Central memory CD8-positive, alpha-beta T cell (primary cell): ENCODE measurements around the gene LPP.
A peak's percentile ranks its signal among the peaks of the same experiment; 100 is the strongest.

Experiments used
- ATAC-seq: fragments of 150-1000 bp; cut with Tn5 transposase; replicated peaks from 2 replicates; pipeline ENCODE4 v1.10.0; 2022; ENCODE audit warnings: mild to moderate bottlenecking, moderate FRiP score, moderate number of reproducible peaks; ENCODE audit not compliant: poor library complexity, severe bottlenecking; ENCODE audit errors: extremely low read depth
- DNase-seq, 2 donors: peaks; one replicate each; pipeline ENCODE4 v3.0.0; 2021; ENCODE audit warnings: low spot score in 2 of 2
- H3K27ac Mint-ChIP-seq: one replicate; pipeline ENCODE4 v1.8.0; 2022; ENCODE audit warnings: low read depth, mild to moderate bottlenecking, moderate library complexity, mixed read lengths
- H3K27me3 Mint-ChIP-seq: one replicate; pipeline ENCODE4 v1.8.0; 2022; ENCODE audit warnings: mixed read lengths
- H3K36me3 Mint-ChIP-seq: one replicate; pipeline ENCODE4 v1.8.0; 2022; ENCODE audit warnings: mild to moderate bottlenecking, moderate library complexity, mixed read lengths; ENCODE audit not compliant: insufficient read depth
- H3K4me1 Mint-ChIP-seq: one replicate; pipeline ENCODE4 v1.8.0; 2022; ENCODE audit warnings: mixed read lengths
- H3K4me3 Mint-ChIP-seq: one replicate; pipeline ENCODE4 v1.8.0; 2022; ENCODE audit warnings: mild to moderate bottlenecking, moderate library complexity, mixed read lengths
- H3K9me3 Mint-ChIP-seq: one replicate; pipeline ENCODE4 v1.8.0; 2022; ENCODE audit warnings: mixed read lengths

LPP gene

GRCh38 chr3:188401244-188401993 lies 247.5 kb downstream of the LPP start:
- Mint-ChIP-seq H3K27me3 (no peaks in the 10 kb centered on the region), H3K4me3 (no peak overlapping the region), H3K4me1 (peaks cover 86% of the 10 kb centered on the region), H3K27ac (peak overlapping the region; percentile 85), H3K36me3 (peaks cover 3% of the 10 kb centered on the region), H3K9me3 (peaks cover 5% of the 10 kb centered on the region)
- ATAC-seq = no peak
- DNase-seq = no peak

- Mint-ChIP-seq H3K36me3 (peaks cover 3% of the 10 kb centered on the region), H3K27ac (peak overlapping the region; percentile 63), H3K4me3 (no peak overlapping the region), H3K27me3 (no peaks in the 10 kb centered on the region), H3K4me1 (peaks cover 79% of the 10 kb centered on the region), H3K9me3 (peaks cover 5% of the 10 kb centered on the region)
- no peak for ATAC-seq
- no peak for DNase-seq
These were observed 248.3 kb downstream of the LPP start for GRCh38 chr3:188402229-188402628.

DNA sequence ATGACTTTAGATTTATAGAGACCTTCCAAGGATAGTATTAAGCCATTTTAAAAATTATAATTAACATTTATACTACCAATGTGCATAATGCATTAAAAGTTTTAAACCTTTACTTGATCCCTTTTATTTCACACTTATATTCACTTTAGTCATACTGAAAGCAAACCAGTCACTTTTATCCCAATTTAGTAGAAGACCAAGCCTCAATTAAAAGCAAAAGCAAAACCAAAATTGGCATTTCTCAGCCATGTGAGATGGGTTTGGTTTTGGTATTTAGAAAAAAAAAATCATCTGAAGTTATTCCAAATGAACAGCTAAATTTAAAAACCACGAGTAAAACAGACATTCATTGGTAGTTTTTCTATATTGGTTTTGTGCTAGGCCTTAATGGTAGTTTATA lies 249.4 kb downstream of the LPP start:
- Mint-ChIP-seq H3K4me1 (peaks cover 68% of the 10 kb centered on the region), H3K27me3 (no peaks in the 10 kb centered on the region), H3K36me3 (peaks cover 3% of the 10 kb centered on the region), H3K4me3 (no peak overlapping the region), H3K27ac (no peak overlapping the region), H3K9me3 (peaks cover 5% of the 10 kb centered on the region)
- no peak for DNase-seq
- no peak for ATAC-seq

- H3K36me3 Mint-ChIP-seq = peaks cover 3% of the 10 kb centered on the region
- ATAC-seq = no peak
- H3K9me3 Mint-ChIP-seq = peaks cover 5% of the 10 kb centered on the region
- H3K27ac Mint-ChIP-seq = no peak overlapping the region
- no peak overlapping the region for H3K4me3 Mint-ChIP-seq
- DNase-seq = no peak
- H3K27me3 Mint-ChIP-seq = no peaks in the 10 kb centered on the region
- H3K4me1 Mint-ChIP-seq = peaks cover 60% of the 10 kb centered on the region
These were observed 250.2 kb downstream of the LPP start for GRCh38 chr3:188404124-188404523.

DNA sequence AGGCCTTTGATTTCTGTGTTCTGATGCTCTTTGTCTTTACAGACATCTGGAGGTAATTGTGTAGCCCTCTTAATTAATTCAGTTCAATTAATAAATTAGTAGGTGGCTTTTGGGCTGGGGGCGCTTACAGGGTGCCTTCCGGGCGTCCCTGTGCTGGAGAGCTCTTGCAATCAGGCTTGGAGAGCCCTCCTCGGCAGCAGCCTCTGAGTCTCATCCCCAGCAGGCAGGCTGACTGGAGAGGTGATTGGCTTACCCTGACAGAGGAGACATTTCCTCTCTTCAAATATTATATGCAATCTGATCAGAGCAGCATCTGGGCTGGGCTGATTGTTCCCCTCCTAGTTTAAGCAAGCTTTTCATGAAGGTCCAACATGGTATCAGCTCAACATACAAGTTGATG lies 250.7 kb downstream of the LPP start:
- Mint-ChIP-seq H3K4me1 (peaks cover 56% of the 10 kb centered on the region), H3K27ac (no peak overlapping the region), H3K27me3 (no peaks in the 10 kb centered on the region), H3K4me3 (no peak overlapping the region), H3K9me3 (peaks cover 5% of the 10 kb centered on the region), H3K36me3 (peaks cover 3% of the 10 kb centered on the region)
- ATAC-seq (no peak), DNase-seq (no peak)

DNA sequence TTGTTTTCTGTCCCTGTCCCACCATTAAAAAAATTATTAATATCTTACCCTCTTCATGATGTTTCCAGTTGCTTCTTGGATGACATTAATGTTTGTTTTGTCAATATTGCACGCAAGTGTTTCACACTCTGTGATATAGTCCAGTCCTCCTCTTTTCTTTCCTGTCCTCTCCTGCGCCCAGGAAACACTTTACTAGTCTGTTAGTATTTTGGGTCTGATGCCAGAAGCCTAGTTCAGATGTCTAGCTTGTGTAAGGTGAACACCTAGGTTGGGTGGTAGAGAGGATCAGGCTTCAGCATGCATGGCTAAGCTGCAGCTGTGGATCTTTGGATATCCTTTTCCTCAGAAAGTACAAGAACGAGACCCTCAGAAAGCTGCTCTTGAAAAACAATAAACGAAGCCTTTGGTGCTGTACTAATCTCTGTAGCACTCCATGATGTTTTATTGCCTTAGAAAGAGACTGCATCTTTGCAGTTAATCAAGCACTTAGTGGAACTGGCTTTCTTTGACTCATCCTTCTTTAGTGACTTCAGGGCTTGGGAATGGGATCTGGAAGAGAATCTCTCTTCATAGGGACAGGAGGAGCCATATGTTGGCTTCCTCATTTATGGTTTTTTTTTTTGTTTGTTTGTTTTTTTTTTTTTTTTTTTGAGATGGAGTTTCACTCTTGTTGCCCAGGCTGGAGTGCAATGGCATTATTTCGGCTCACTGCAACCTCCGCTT lies 253.4 kb downstream of the LPP start:
- Mint-ChIP-seq H3K27me3 (no peaks in the 10 kb centered on the region), H3K9me3 (peaks cover 2% of the 10 kb centered on the region), H3K4me1 (peaks cover 38% of the 10 kb centered on the region), H3K27ac (no peak overlapping the region), H3K36me3 (peaks cover 4% of the 10 kb centered on the region), H3K4me3 (no peak overlapping the region)
- DNase-seq (no peak), ATAC-seq (no peak)

DNA sequence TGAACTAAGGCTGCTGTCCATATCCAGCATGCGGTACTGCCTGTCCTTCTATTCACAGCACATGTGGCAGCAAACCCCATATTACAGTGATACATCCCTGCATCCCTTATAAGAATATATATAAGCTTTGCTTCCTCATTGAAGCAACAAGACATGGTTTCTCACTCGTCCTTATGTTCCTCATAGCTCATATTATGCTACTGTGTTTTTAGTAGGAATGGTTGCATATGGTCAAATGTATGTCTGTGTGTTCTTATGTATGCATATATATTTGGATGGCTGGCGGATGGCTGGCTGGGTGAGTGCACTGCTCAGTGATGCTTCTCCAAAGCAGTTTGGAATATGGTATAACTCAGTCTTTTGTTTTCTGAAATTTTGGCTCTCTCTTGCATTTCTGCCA lies 254.9 kb downstream of the LPP start:
- no peak overlapping the region for H3K27ac Mint-ChIP-seq
- no peak overlapping the region for H3K4me3 Mint-ChIP-seq
- peaks cover 4% of the 10 kb centered on the region for H3K36me3 Mint-ChIP-seq
- no peaks in the 10 kb centered on the region for H3K9me3 Mint-ChIP-seq
- H3K27me3 Mint-ChIP-seq = no peaks in the 10 kb centered on the region
- ATAC-seq (no peak), DNase-seq (no peak)
- H3K4me1 Mint-ChIP-seq = peaks cover 23% of the 10 kb centered on the region

DNA sequence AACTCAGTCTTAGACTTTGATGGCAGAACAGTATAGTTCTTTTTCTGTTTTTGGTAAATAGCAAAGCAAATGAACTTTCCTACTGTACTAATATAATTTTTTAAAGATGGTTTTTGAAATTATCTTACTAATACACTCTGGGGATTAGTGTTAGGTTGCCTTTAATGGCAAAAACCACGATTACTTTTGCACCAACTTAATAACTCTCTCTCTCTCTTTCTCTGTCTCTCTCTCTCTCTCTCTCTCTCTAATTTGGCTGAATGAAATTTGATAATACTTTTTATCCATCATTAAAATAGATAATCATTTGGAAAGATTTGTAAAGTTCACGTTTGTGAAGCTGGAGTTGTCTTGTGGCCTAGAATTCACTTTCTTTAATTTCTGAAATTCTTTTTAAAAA lies 257.8 kb downstream of the LPP start:
- ATAC-seq (no peak), DNase-seq (no peak)
- Mint-ChIP-seq H3K4me1 (peaks cover 6% of the 10 kb centered on the region), H3K27ac (no peak overlapping the region), H3K4me3 (no peak overlapping the region), H3K27me3 (no peaks in the 10 kb centered on the region), H3K9me3 (no peaks in the 10 kb centered on the region), H3K36me3 (peaks cover 2% of the 10 kb centered on the region)

DNA sequence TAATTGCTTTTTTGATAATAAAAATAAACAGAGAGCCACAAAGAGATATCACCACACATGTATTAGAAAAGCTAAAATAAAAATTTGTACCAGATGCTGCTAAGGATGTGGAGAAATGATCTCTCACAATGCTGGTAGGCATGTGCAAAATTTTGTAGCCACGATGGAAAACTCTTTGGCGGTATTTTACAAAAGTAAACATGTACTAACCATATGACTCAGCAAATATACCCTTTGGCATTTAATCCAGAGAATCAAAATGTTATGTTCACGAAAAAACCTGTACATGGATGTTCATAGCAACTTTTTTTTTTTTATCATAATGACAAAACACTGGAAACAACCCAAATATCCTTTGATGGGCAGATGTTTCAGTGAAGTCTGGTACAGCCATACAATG lies 261.2 kb downstream of the LPP start:
- Mint-ChIP-seq H3K4me1 (peaks cover 11% of the 10 kb centered on the region), H3K27ac (no peak overlapping the region), H3K9me3 (no peaks in the 10 kb centered on the region), H3K27me3 (no peaks in the 10 kb centered on the region), H3K36me3 (peaks cover 2% of the 10 kb centered on the region), H3K4me3 (no peak overlapping the region)
- ATAC-seq = no peak
- no peak for DNase-seq

DNA sequence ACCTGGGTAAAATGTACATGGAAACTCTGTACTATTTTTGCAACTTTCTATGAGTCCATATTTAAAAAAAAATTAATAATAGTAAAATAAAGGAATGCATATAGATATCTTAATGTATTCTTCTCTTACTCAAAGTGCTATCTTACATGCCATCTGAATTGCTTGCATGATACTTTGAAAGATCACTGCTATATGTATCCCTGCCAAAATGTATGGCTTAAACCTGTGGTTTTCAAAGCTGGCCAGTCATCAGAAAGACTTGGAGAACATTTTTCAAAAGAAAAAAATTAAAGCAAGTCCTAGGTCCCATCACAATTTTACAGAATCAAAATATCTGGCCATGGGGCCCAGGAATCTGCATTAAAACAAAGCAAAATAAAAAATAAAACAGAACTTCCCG lies 262.1 kb downstream of the LPP start:
- DNase-seq = no peak
- Mint-ChIP-seq H3K27ac (no peak overlapping the region), H3K36me3 (peaks cover 2% of the 10 kb centered on the region), H3K4me1 (peaks cover 11% of the 10 kb centered on the region), H3K9me3 (no peaks in the 10 kb centered on the region), H3K27me3 (no peaks in the 10 kb centered on the region), H3K4me3 (no peak overlapping the region)
- no peak for ATAC-seq

DNA sequence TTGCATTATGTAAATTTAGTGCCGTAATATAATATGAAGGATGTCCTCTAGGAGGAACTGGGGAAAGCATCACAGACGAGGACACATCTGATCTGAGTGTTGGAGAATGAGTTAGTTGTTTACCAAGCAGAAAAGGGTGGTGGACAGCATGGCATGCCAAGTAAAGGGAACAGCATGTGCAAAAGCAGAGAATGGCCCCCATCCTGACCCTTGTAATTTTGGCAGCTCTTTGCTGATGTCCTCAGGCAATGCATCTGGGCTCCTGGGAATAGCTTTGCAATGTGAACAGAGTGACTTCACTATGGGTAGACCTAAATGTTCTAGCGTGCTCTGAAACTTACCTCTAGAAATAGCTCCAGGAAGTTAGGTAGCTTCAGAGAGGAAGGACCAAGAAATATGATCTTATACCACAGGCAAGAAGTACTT lies 263.3 kb downstream of the LPP start:
- Mint-ChIP-seq H3K36me3 (no peaks in the 10 kb centered on the region), H3K27me3 (no peaks in the 10 kb centered on the region), H3K9me3 (no peaks in the 10 kb centered on the region), H3K27ac (peak overlapping the region; percentile 13), H3K4me3 (no peak overlapping the region), H3K4me1 (peaks cover 17% of the 10 kb centered on the region)
- DNase-seq = no peak
- no peak for ATAC-seq

DNA sequence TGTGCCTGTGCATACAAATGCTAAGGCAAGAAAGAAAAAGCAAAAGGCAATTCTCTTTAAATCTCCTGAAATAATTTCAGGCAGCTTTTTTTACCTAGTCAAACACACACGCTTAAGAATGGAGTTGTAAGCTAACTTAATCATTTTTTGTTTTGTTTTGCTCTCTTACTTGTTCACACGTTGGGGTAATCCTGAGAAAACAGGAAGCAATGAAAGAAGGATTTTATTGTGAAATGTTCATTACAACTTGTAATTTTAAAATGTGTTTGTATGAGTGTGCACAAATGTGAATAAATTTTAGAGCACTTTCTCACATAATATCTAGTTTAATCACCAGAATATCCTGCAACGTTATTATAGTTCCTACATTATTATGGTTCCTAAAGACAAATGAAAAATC lies 263.8 kb downstream of the LPP start:
- Mint-ChIP-seq H3K27me3 (no peaks in the 10 kb centered on the region), H3K4me3 (no peak overlapping the region), H3K36me3 (no peaks in the 10 kb centered on the region), H3K4me1 (peaks cover 17% of the 10 kb centered on the region), H3K9me3 (no peaks in the 10 kb centered on the region), H3K27ac (peak overlapping the region; percentile 13)
- no peak for ATAC-seq
- no peak for DNase-seq

GRCh38 chr3:188421151-188421821 lies 267.3 kb downstream of the LPP start:
- Mint-ChIP-seq H3K27ac (no peak overlapping the region), H3K27me3 (no peaks in the 10 kb centered on the region), H3K9me3 (no peaks in the 10 kb centered on the region), H3K4me1 (peaks cover 35% of the 10 kb centered on the region), H3K4me3 (no peak overlapping the region), H3K36me3 (no peaks in the 10 kb centered on the region)
- no peak for DNase-seq
- ATAC-seq = no peak
